ENCODE data around the gene THBS3.
"Not testable (repeated sequence)": the region's sequence is repeated elsewhere in the genome, so short reads cannot be mapped to it uniquely, and the experiment has no call there.

THBS3 gene

GRCh38 chr1:155228096-155228427 is 20.4 kb upstream of the THBS3 start:
- TF ChIP-seq, protein P1, sequence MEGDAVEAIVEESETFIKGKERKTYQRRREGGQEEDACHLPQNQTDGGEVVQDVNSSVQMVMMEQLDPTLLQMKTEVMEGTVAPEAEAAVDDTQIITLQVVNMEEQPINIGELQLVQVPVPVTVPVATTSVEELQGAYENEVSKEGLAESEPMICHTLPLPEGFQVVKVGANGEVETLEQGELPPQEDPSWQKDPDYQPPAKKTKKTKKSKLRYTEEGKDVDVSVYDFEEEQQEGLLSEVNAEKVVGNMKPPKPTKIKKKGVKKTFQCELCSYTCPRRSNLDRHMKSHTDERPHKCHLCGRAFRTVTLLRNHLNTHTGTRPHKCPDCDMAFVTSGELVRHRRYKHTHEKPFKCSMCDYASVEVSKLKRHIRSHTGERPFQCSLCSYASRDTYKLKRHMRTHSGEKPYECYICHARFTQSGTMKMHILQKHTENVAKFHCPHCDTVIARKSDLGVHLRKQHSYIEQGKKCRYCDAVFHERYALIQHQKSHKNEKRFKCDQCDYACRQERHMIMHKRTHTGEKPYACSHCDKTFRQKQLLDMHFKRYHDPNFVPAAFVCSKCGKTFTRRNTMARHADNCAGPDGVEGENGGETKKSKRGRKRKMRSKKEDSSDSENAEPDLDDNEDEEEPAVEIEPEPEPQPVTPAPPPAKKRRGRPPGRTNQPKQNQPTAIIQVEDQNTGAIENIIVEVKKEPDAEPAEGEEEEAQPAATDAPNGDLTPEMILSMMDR (IDR thresholded peaks at IDR 0.05; ENCODE audit: insufficient read depth, low read depth, low read length, missing control alignments) = no peak
- no peak for DNase-seq (ENCODE audit: low read depth)
- peak overlapping the region; percentile 91 for H3K4me3 ChIP-seq (ENCODE audit: low read length)

DNA sequence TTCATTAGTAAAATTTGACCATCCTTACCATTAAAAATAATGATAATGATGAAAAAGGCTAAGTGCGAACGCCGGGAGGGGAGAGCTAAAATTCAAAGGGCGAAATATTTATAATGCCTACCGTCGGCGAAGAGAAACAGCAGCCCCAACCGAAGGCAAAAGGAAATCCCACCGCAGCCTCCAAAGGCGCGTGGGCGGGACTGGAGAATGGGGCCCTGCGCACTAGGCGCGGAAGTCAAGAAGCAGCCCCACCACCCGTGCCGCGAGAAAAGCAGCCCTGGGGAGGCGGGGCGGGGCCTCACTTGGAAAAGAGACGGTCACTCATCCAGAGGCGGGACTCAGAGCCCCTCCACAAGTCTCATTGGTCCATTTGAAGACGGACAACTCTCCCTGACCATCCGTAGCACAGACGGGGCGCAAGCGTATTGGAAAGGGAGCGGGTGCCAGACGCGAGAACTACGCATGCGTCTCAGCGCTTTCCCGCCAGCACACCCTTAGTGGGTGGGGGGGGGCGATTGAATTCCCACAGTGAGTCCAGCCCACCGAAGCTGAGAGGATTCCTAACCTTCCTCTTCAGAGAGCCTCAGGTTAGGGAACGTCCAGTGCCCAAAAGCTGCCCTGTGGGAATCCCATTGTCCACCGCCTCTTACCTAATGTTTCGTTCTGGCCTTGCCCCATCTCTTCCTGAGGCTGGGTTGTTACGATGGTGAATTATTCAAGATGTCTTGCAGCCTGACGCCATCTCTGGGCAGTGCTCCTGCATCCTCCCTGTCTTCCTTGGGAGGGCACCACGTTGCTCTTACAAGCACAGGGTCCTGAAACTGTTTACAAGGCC is 19.8 kb upstream of the THBS3 start:
- H3K4me3 ChIP-seq (ENCODE audit: low read length) = peak overlapping the region; percentile 91
- peak; percentile 98 for DNase-seq (ENCODE audit: low read depth)
- TF ChIP-seq, protein P1 (IDR thresholded peaks at IDR 0.05; ENCODE audit: insufficient read depth, low read depth, low read length, missing control alignments) = no peak

DNA sequence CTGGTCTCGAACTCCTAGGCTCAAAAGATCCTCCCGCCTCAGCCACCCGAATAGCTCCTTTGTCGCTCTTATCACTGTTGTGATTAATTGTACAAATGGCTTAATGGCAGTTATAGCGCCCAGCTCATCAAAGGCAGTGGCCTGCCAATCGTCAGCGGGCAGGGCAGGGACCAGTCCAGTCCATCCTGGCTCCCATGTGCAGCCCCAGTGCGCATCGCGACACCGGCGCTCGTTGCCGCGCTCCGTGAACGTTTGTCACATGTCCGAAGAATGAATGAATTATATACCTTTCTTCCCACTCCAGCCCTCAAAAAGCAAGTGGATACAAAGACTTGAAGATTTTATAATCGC is 19.2 kb upstream of the THBS3 start:
- peak; percentile 43 for DNase-seq (ENCODE audit: low read depth)

DNA sequence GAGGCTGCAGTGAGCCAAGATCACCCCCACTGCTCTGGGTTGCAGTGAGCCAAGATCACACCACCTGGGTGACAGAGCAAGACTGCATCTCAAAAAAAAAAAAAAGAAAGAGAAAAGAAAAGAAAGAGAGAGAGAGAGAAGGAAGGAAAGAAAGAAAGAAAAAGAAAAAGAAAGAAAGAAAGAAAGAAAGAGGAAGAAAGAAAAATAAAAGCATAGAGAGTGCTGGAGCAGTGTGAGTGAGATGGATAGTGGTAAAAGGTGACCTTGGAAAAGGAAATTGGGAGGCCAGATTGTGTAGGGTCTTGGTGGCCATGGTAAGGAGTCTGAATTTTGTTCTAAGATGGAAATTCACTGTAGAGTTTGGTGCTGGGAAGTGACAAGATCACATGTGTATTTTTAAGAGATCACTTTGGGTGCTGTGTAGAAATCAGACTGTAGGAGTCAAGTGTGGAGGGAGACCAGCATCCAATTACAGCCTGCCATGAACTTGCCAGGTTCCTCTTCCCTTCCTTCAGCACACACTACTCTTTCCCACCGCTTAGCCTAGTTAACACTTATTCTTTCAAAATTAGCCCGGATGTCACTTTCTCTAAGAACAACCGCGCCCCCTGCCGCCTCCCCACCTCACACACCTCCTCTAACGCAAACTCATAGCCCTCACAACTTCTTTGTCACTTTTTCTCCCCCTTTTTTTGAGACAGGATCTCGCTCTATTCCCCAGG is 18.7 kb upstream of the THBS3 start:
- DNase-seq (ENCODE audit: low read depth) = peak; percentile 76
- peak overlapping the region; percentile 91 for H3K4me3 ChIP-seq (ENCODE audit: low read length)
- TF ChIP-seq, protein P1 (IDR thresholded peaks at IDR 0.05; ENCODE audit: insufficient read depth, low read depth, low read length, missing control alignments) = peak; percentile 51

More for the DNA sequence above, 19.2 kb upstream of the THBS3 start:
- TF ChIP-seq, protein P1 (IDR thresholded peaks at IDR 0.05; ENCODE audit: insufficient read depth, low read depth, low read length, missing control alignments) = no peak
- H3K4me3 ChIP-seq (ENCODE audit: low read length) = peak overlapping the region; percentile 91

- not testable (repeated sequence) for H3K4me3 ChIP-seq (ENCODE audit: low read length); DNase-seq (ENCODE audit: low read depth)
Observed at GRCh38 chr1:155225404-155225759, 17.7 kb upstream of the THBS3 start.

DNA sequence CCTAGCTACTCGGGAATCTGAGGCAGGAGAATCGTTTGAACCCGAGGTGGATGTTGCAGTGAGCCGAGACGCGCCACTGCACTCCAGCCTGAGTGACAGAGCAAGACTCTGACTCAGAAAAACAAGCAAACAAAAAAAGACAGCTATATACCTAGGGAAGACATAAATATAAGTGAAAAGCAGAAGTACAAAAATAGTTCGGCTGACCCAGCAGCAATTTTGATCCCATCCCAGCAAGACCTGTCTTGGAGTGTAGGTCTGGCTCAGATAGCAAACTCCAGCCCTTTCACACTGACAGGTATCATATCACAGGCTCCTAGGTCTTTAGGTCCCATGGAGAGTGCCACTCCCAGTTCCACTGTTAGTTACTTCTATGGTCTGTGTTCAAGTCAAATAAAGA is 15.3 kb upstream of the THBS3 start:
- no peak for DNase-seq (ENCODE audit: low read depth)
- no peak overlapping the region for H3K4me3 ChIP-seq (ENCODE audit: low read length)
- TF ChIP-seq, protein P1 (IDR thresholded peaks at IDR 0.05; ENCODE audit: insufficient read depth, low read depth, low read length, missing control alignments) = no peak

GRCh38 chr1:155220211-155220965 is 12.7 kb upstream of the THBS3 start:
- peak; percentile 39 for DNase-seq (ENCODE audit: low read depth)
- not testable (repeated sequence) for H3K4me3 ChIP-seq (ENCODE audit: low read length)
